Fibroblast of upper back skin (primary cell): ENCODE data around the gene SBNO2.

Source experiments
- DNase-seq: peaks from one replicate; pipeline ENCODE4 v3.0.0-alpha.2; 2013

SBNO2 gene

DNA sequence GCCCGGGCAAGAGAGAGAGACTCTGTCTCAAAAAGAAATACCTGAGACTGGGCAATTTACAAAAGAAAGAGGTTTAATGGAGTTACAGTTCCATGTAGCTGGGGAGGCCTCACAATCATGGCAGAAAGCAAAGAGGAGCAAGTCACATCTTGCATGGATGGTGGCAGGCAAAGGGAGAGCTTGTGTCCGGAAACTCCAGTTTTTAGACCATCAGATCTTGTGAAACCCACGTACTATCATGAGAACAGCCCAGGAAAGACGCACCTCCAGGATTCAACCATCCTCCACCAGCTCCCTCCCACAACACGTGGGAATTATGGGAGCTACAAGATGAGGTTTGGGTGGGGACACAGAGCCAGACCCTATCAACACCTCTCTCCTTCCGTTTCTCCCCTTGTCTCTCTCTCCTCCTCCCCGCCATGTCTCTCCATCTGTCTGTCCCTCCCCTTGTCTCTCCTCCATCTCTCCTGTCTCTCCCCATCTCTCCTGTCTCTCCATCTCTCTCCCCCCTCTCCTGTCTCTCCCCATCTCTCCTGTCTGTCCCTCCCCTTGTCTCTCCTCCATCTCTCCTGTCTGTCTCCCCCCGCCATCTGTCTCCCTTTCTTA lies 88.9 kb downstream of the SBNO2 start:
- no peak for DNase-seq

- DNase-seq = no peak
These were observed 89.8 kb downstream of the SBNO2 start for GRCh38 chr19:1084024-1084868.

GRCh38 chr19:1082928-1083816 lies 90.9 kb downstream of the SBNO2 start:
- DNase-seq = no peak

- DNase-seq = no peak
These were observed 91.7 kb downstream of the SBNO2 start for GRCh38 chr19:1082165-1082927.

DNA sequence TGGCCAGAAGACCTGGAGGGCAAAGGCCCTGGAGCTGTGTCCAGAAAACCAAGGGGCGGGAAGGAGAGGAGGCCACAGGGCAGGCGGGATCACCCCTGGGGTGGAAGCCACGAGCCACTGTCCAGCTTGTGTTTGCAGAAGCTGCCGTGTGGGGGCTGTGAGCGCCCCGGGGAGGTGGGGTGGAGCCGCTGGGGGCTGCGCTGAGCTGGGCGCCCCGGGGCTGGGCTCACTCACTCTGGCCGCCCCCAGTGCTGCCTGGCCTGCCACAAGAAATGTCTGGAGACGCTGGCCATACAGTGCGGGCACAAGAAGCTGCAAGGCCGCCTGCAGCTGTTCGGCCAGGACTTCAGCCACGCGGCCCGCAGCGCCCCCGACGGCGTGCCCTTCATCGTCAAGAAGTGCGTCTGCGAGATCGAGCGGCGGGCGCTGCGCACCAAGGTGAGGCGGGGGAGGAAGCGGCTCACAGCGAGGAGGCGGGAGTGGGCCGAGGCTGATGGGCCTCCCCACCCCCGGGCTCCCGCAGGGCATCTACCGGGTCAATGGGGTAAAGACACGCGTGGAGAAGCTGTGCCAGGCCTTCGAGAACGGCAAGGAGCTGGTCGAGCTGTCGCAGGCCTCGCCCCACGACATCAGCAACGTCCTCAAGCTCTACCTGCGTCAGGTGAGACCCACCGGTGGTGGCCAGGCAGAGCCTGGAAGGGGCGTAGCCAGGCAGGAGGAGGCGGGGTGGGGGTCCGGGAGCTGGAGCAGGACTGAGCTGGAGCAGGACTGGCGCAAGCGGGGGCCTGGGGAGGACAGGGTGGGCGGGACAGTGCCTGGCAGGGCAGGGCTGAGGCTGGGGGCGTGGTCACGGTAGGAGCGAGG lies 92.5 kb downstream of the SBNO2 start:
- DNase-seq = no peak

DNA sequence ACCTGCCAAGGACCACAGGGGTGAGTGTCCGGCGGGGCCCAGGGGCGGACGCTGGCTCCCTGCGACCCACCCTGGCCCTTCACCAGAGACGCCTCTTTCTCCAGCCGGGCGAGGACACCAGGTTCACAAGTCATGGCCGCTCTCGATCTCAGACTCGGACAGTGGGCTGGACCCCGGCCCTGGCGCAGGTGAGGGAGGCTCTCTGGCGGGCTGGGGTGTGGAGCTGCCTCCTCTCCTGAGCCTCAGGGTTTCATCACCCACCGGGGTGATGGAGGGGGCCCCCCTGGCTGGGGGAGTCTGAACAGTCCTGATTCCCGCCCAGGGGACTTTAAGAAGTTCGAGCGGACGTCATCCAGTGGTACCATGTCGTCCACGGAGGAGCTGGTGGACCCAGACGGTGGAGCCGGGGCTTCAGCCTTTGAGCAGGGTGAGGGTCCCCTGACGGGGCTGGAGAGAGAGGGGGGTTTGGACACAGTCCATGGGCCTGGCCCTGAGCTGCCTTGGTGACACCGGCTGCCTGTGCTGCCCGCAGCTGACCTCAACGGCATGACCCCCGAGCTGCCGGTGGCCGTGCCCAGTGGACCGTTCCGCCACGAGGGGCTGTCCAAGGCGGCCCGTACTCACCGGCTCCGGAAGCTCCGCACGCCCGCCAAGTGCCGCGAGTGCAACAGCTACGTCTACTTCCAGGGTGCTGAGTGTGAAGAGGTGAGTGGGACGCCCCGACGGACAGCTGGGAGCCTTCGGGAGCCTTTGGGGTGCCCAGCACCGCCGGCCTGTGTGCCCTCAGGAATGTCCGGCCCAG lies 93.5 kb downstream of the SBNO2 start:
- DNase-seq = no peak

DNA sequence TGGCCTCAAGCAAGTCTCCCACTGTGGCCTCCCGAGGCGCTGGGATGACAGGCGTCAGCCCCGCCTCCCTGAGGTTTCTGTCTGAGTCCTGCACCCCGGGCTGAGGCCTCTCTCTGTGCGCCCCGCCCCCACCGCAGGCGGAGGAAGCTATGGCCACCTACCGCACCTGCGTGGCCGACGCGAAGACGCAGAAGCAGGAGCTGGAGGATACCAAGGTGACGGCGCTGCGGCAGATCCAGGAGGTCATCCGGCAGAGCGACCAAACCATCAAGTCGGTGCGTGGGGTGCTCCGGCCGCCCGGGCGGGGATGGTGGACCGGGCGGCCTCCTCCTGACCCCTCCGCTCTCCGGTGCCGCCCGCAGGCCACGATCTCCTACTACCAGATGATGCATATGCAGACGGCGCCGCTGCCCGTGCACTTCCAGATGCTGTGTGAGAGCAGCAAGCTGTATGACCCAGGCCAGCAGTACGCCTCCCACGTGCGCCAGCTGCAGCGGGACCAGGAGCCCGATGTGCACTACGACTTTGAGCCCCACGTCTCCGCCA lies 94.4 kb downstream of the SBNO2 start:
- DNase-seq = no peak

- no peak for DNase-seq
These were observed 97.1 kb downstream of the SBNO2 start for GRCh38 chr19:1076951-1077350.

DNA sequence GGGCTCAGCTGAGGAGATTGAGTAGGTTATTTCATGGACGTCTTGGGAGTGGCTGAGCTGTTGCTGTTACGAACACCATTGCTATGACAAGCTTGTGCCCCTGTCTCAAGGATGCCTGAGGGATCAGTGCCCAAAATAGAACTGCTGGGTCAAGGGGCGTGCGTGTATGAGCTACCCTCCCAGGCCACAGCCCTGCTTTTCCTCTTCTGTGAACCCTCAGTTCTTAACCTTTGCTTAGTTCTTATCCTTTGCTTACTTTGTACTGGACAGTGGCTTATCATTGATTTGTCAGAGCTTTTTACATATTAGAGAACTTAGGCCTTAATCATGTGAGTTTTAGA lies 98.1 kb downstream of the SBNO2 start:
- DNase-seq = no peak

GRCh38 chr19:1074544-1075283 lies 99.4 kb downstream of the SBNO2 start:
- no peak for DNase-seq

DNA sequence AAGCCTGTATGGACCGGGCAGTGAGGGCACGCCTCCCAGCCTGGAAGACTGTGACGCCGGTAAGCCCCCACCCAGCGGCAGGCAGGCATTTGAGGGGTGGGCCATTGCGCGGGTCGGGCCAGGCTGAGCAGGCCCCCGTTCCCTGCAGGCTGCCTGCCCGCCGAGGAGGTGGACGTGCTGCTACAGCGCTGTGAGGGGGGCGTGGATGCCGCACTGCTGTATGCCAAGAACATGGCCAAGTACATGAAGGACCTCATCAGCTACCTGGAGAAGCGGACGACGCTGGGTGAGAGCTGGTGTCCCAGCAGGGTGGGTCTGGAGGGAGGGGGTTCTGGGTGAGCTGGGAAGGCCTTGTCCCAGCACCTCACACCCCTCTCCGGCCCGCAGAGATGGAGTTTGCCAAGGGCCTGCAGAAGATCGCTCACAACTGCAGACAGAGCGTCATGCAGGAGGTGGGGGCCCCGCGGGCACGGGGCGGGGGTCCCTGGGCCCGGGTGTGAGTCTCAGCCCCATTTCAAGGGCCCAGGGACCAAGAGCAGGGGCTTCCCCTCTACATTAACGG lies 100.0 kb downstream of the SBNO2 start:
- DNase-seq = no peak

- DNase-seq = no peak
These were observed 100.8 kb downstream of the SBNO2 start for GRCh38 chr19:1073063-1073955.

GRCh38 chr19:1072371-1073015 lies 101.6 kb downstream of the SBNO2 start:
- DNase-seq = no peak

DNA sequence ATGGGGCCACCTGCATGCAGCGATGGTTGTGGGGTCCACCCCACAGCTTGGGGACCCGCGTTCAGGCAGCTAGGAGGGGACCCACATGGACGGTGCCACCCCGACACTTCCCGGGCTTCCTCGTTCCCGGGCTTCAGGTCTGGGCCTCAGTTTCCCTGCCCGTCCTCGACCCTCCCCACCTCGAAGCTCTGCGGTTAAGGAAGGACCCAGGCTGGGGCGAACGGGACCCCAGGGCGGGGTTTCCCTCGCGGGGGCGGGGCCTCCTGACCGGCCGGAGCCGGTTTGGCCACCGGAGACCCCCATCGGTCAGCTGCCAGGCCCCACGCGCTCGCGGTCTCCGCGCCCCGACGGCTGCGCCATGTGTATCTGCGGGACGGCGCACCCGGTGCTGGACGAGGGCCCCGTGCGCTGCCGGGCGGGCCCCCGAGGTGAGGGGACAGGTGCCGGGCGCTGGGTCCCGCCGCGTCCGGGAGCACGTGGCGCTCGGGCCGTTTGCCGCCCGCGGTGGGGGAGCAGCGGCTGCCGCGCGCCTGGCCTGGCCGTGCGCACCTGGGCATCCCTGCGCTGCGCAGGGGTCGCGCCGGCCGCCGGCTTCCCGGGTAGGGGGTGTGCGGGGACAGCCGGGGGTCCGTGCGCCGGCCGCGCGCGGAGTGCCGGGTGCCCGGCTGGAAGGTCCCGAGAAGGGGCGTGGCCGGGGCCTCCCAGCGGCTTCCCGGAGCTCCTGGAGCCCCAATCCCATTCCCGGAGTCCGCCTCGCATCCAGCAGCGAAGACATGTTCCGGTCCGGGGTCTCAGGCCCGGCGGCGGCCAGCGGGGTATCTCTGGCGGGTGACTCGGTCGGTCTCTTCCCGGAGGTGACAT lies 102.9 kb downstream of the SBNO2 start:
- DNase-seq = no peak

DNA sequence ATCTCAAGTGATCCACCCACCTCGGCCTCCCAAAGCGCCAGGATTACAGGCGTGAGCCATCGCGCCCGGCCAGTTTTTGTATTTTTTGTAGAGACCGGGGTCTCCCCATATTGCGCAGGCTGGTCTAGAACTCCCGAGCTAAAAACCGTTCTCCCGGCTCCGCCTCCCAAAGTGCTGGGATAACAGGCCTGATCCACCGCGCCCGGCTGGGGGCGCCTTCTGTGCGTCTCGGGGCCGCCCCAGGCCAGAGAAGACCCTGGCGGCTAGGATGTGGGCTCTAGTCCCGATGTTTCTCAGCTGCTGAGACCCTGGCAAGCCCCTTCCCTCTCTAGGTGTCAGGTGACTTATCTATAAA lies 103.5 kb downstream of the SBNO2 start:
- DNase-seq = no peak

GRCh38 chr19:1069009-1069779 lies 104.9 kb downstream of the SBNO2 start:
- DNase-seq = no peak
